DOHH2 (cell line): ENCODE data around the gene HAL.

Source experiments
- H3F3A ChIP-seq: fragments of 200-600 bp; sonication (generic), shearing (Covaris generic); 2 replicates; pipeline ENCODE4 v1.6.0; 2016; ENCODE audit warnings: antibody characterized with exemption, mild to moderate bottlenecking; ENCODE audit not compliant: control insufficient read depth, insufficient read depth
- H3K27ac ChIP-seq: fragments of 200-600 bp; sonication (generic); 2 replicates; pipeline ENCODE4 v1.5.1; 2014; ENCODE audit warnings: low read depth, mild to moderate bottlenecking, low read length, moderate library complexity
- H3K27me3 ChIP-seq: fragments of 200-600 bp; sonication (generic); 2 replicates; pipeline ENCODE4 v1.6.1; 2014; ENCODE audit warnings: mild to moderate bottlenecking, low read length, mixed read lengths; ENCODE audit not compliant: control insufficient read depth
- H3K36me3 ChIP-seq: fragments of 200-600 bp; sonication (generic); 2 replicates; pipeline ENCODE4 v1.6.1; 2014; ENCODE audit warnings: mild to moderate bottlenecking, low read length, moderate library complexity, mixed read lengths; ENCODE audit not compliant: control insufficient read depth
- H3K4me1 ChIP-seq: fragments of 200-600 bp; sonication (generic); 2 replicates; pipeline ENCODE4 v1.6.1; 2014; ENCODE audit warnings: mild to moderate bottlenecking, low read length, mixed read lengths; ENCODE audit not compliant: control insufficient read depth
- H3K4me2 ChIP-seq: fragments of 200-600 bp; sonication (generic); 2 replicates; pipeline ENCODE4 v1.6.0; 2014; ENCODE audit warnings: mild to moderate bottlenecking, low read length, moderate library complexity
- H3K4me3 ChIP-seq: fragments of 200-600 bp; sonication (generic); 2 replicates; pipeline ENCODE4 v1.5.1; 2014; ENCODE audit warnings: mild to moderate bottlenecking, low read length, mixed read lengths
- H3K79me2 ChIP-seq: fragments of 200-600 bp; sonication (generic); 2 replicates; pipeline ENCODE4 v1.6.1; 2014; ENCODE audit warnings: mild to moderate bottlenecking, low read length, mixed read lengths; ENCODE audit not compliant: control insufficient read depth
- H3K9me2 ChIP-seq: fragments of 200-600 bp; sonication (generic); replicated peaks from 2 replicates; pipeline ENCODE4 v1.6.1; 2014; ENCODE audit warnings: mild to moderate bottlenecking, low read length, mixed read lengths; ENCODE audit not compliant: control insufficient read depth
- H3K9me3 ChIP-seq: fragments of 200-600 bp; sonication (generic); 2 replicates; pipeline ENCODE4 v1.6.1; 2014; ENCODE audit warnings: antibody characterized with exemption, low read length, mixed read lengths; ENCODE audit not compliant: control insufficient read depth, insufficient read depth
- H4K20me1 ChIP-seq: fragments of 200-600 bp; sonication (generic); 2 replicates; pipeline ENCODE4 v1.6.0; 2014; ENCODE audit warnings: low read depth, mild to moderate bottlenecking, antibody characterized with exemption, low read length, moderate library complexity; ENCODE audit not compliant: control insufficient read depth, insufficient read depth
- CTCF ChIP-seq: fragments of 200-600 bp; sonication (generic); IDR thresholded peaks from one replicate; pipeline ENCODE4 v1.5.1; 2014; ENCODE audit warnings: antibody characterized with exemption, mild to moderate bottlenecking, low read depth, low read length; ENCODE audit not compliant: poor library complexity, severe bottlenecking
- EZH2phosphoT487 ChIP-seq: fragments of 200-600 bp; sonication (generic); IDR thresholded peaks from 2 replicates; pipeline ENCODE4 v1.6.1; 2017; ENCODE audit warnings: borderline replicate concordance, mild to moderate bottlenecking, antibody characterized with exemption, low read length, moderate library complexity, mixed read lengths

Gene HAL

GRCh38 chr12:95967301-95967700, 28.8 kb downstream of the HAL start:
- Histone ChIP-seq H3K27ac (no peak overlapping the region), H3K79me2 (no peaks in the 10 kb centered on the region), H3K9me2 (no peaks in the 10 kb centered on the region), H3K9me3 (no peaks in the 10 kb centered on the region), H3K4me2 (no peak overlapping the region), H3K4me3 (no peak overlapping the region), H3K36me3 (no peaks in the 10 kb centered on the region), H3K4me1 (no peaks in the 10 kb centered on the region), H4K20me1 (no peaks in the 10 kb centered on the region), H3K27me3 (no peaks in the 10 kb centered on the region), H3F3A (no peaks in the 10 kb centered on the region)
- TF ChIP-seq EZH2phosphoT487 (no peak), CTCF (no peak)

GRCh38 chr12:95966287-95966870, 29.8 kb downstream of the HAL start:
- no peak overlapping the region for H3K4me2 ChIP-seq
- H3K36me3 ChIP-seq, result no peaks in the 10 kb centered on the region
- H3K4me3 ChIP-seq, result no peak overlapping the region
- H4K20me1 ChIP-seq, result no peaks in the 10 kb centered on the region
- no peaks in the 10 kb centered on the region for H3K4me1 ChIP-seq
- H3F3A ChIP-seq, result no peaks in the 10 kb centered on the region
- TF ChIP-seq CTCF (no peak), EZH2phosphoT487 (no peak)
- H3K9me2 ChIP-seq, result no peaks in the 10 kb centered on the region
- no peaks in the 10 kb centered on the region for H3K9me3 ChIP-seq
- H3K27me3 ChIP-seq, result 0 out of 2 replicates have a peak, but pooled peaks cover 2% of the 10 kb centered on the region
- H3K79me2 ChIP-seq, result no peaks in the 10 kb centered on the region
- H3K27ac ChIP-seq, result no peak overlapping the region

GRCh38 chr12:95963096-95963495, 33.0 kb downstream of the HAL start:
- H3K36me3 ChIP-seq, result no peaks in the 10 kb centered on the region
- no peak overlapping the region for H3K27ac ChIP-seq
- no peaks in the 10 kb centered on the region for H4K20me1 ChIP-seq
- H3K4me3 ChIP-seq, result no peak overlapping the region
- no peaks in the 10 kb centered on the region for H3K4me1 ChIP-seq
- TF ChIP-seq CTCF, result peak; percentile 17
- no peak for TF ChIP-seq EZH2phosphoT487
- H3K4me2 ChIP-seq, result no peak overlapping the region
- no peaks in the 10 kb centered on the region for H3K9me2 ChIP-seq
- H3K9me3 ChIP-seq, result no peaks in the 10 kb centered on the region
- 0 out of 2 replicates have a peak, but pooled peaks cover 4% of the 10 kb centered on the region for H3K27me3 ChIP-seq
- no peaks in the 10 kb centered on the region for H3K79me2 ChIP-seq
- H3F3A ChIP-seq, result no peaks in the 10 kb centered on the region
